Gastrocnemius medialis (tissue), 4 donors: ENCODE measurements around the gene ITFG1. TPM values are rescaled to one million over a fixed set of nuclear protein-coding genes. Genes with fewer than 3 reads are reported as not detected.
A peak's percentile ranks its signal among the peaks of the same experiment; 100 is the strongest.
"Not testable (repeated sequence)": the region's sequence is repeated elsewhere in the genome, so short reads cannot be mapped to it uniquely, and the experiment has no call there.

Experiments
- ATAC-seq, 2 donors: fragments of 150-250 bp; one replicate each; pipeline ENCODE4 v1.9.1; 2016
- DNase-seq, 2 donors: peaks; one replicate each; pipeline ENCODE4 v3.0.0-alpha.2; 2019
- H3K27ac ChIP-seq, 4 donors: fragments of 200-600 bp; sonication (generic); 1 replicate in 1 of 4; 2 replicates in 3 of 4; pipeline ENCODE4 v1.5.1; 2016 to 2018; ENCODE audit warnings: mild to moderate bottlenecking in 2 of 4, moderate library complexity in 1 of 4
- H3K27me3 ChIP-seq, 3 donors: fragments of 200-600 bp; sonication (generic) in 2 of 3; 1 replicate in 1 of 3; 2 replicates in 2 of 3; pipeline versions ENCODE4 v1.5.1 to v1.6.0; 2016 to 2019; ENCODE audit warnings: mild to moderate bottlenecking in 1 of 3, moderate library complexity in 1 of 3
- H3K36me3 ChIP-seq, 2 donors: fragments of 200-600 bp; sonication (generic) in 1 of 2; one replicate each; pipeline ENCODE4 v1.5.1; 2017 to 2018
- H3K4me1 ChIP-seq, 2 donors: fragments of 200-600 bp; sonication (generic) in 1 of 2; one replicate each; pipeline ENCODE4 v1.5.1; 2016 to 2017; ENCODE audit warnings: mild to moderate bottlenecking in 2 of 2
- H3K4me3 ChIP-seq, 4 donors: fragments of 200-600 bp; sonication (generic) in 3 of 4; 1 replicate in 1 of 4; 2 replicates in 3 of 4; pipeline ENCODE4 v1.5.1; 2016 to 2019; ENCODE audit warnings: mild to moderate bottlenecking in 2 of 4
- H3K9me3 ChIP-seq, 3 donors: fragments of 200-600 bp; sonication (generic) in 2 of 3; 1 replicate in 1 of 3; 2 replicates in 2 of 3; pipeline ENCODE4 v1.5.1; 2016 to 2019
- CTCF ChIP-seq, 5 experiments: fragments of 450-650 bp in 3 of 5; fragments of 200-600 bp in 2 of 5; sonication (generic) in 2 of 5; IDR thresholded peaks in 4 of 5; conservative IDR thresholded peaks in 1 of 5; 1 replicate in 4 of 5; 2 replicates in 1 of 5; pipeline ENCODE4 v1.5.1; 2016 to 2019; ENCODE audit warnings: antibody characterized with exemption in 5 of 5, mild to moderate bottlenecking in 3 of 5, moderate library complexity in 3 of 5
- POLR2A ChIP-seq, 2 donors: fragments of 450-650 bp; IDR thresholded peaks; one replicate each; pipeline ENCODE4 v1.6.1; 2017; ENCODE audit warnings: antibody characterized with exemption in 2 of 2, mild to moderate bottlenecking in 2 of 2, moderate library complexity in 2 of 2
- in situ Hi-C, 4 donors: fragments of 200-750 bp; cut with MboI; loops; one replicate each; pipeline versions ENCODE4 v1.15.0 to v1.8.0; 2017; ENCODE audit warnings: low sequenced_read_pairs in 4 of 4
- intact Hi-C: fragments of 100-400 bp; cut with DNase I; formaldehyde crosslinking; loops from one replicate; pipeline ENCODE4 v1.15.1; 2023; ENCODE audit warnings: low total_unique reads
- total RNA-seq, 4 donors: library from RNA; depleted of rRNA; stranded (reverse); fragments of >200 nt; gene quantifications; one replicate each; pipeline versions ENCODE4 v1.1.0 to v1.2.3, GENCODE V29; 2016

The ITFG1 gene
- total RNA-seq, 4 donors from 2014 or later = 20.9 to 37.3 (median 28.6) TPM

DNA sequence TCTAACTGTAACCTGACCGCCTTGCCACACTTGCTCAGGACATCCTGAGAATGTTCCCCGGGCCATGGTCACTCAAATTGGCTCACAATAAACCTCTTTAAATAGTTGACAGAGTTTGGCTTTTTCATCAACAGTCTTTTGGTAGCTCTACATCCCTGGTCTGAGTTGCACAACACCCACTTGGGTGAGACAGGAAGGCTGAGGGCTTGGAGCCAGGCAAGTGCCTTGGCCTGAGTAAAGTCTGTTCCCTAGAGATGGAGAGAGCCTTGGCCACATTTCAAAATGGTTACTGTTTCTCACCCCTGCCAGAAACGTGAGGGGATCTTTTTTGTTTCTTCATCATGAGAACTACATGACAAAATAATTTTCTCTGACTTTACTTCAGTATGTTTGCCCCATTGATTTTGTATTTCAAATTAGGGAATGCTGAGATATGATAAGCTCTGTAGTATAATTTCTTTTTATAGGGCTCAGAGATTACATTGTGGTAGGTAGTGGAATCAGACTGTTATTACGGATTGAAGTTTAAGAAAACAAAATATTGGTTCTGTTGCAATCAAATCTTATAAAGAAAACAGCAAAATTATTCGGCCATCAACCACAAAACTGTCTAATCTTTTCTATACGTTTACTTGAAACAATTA, 263.2 kb downstream of the ITFG1 start:
- no peak overlapping the region for H3K4me3 ChIP-seq
- H3K4me1 ChIP-seq = peaks cover 6 to 14% of the 10 kb centered on the region in 2 donors
- in situ Hi-C loops = no loop called here
- no peak overlapping the region for H3K27ac ChIP-seq
- no peak for TF ChIP-seq POLR2A (IDR thresholded peaks at IDR 0.05)
- TF ChIP-seq CTCF (IDR thresholded peaks at IDR 0.05 in 4 of 5, conservative IDR thresholded peaks at IDR 0.05 in 1 of 5) = no peak
- no peaks in the 10 kb centered on the region for H3K27me3 ChIP-seq
- ATAC-seq (peak; percentile 39 to 54), DNase-seq (peak; percentile 3 to 27)
- H3K9me3 ChIP-seq = no peaks in the 10 kb centered on the region
- intact Hi-C loops = no loop called here
- no peaks in the 10 kb centered on the region for H3K36me3 ChIP-seq

GRCh38 chr16:47196457-47196856, 264.4 kb downstream of the ITFG1 start:
- no peak overlapping the region for H3K4me3 ChIP-seq
- DNase-seq (no peak), ATAC-seq (no peak)
- no peaks in the 10 kb centered on the region for H3K27me3 ChIP-seq
- H3K9me3 ChIP-seq = no peaks in the 10 kb centered on the region
- TF ChIP-seq POLR2A (IDR thresholded peaks at IDR 0.05) (no peak), CTCF (IDR thresholded peaks at IDR 0.05 in 4 of 5, conservative IDR thresholded peaks at IDR 0.05 in 1 of 5) (no peak)
- in situ Hi-C loops (no loop called here), intact Hi-C loops (no loop called here)
- H3K4me1 ChIP-seq = peaks cover 6 to 14% of the 10 kb centered on the region in 2 donors
- H3K27ac ChIP-seq = no peak overlapping the region
- peaks cover 0 to 7% of the 10 kb centered on the region in 2 donors for H3K36me3 ChIP-seq

DNA sequence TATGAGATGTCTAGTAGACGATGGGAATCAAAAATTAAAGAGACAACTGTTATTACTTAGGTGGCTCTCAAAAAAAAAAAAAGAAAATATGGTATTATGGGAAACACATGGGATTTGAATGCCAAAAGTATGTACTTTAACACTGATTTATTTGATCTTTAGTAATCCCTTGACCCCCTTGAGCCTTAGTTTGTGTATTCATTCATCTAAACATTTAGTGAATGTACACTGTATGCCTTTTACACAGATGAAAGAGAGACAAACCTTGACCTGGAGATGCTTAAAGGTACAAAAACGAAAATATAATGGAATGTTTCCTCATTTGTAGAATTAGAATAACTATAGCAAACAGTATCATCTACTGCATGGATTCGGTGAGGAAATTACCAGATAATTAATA, 278.5 kb downstream of the ITFG1 start:
- no peak overlapping the region for H3K4me3 ChIP-seq
- no peak overlapping the region for H3K27ac ChIP-seq
- TF ChIP-seq CTCF (IDR thresholded peaks at IDR 0.05 in 4 of 5, conservative IDR thresholded peaks at IDR 0.05 in 1 of 5) (no peak), POLR2A (IDR thresholded peaks at IDR 0.05) (no peak)
- DNase-seq = no peak
- H3K36me3 ChIP-seq = no peaks in the 10 kb centered on the region
- no peaks in the 10 kb centered on the region for H3K4me1 ChIP-seq
- no peak for ATAC-seq
- intact Hi-C loops = no loop called here
- H3K9me3 ChIP-seq = no peaks in the 10 kb centered on the region
- H3K27me3 ChIP-seq = no peaks in the 10 kb centered on the region
- in situ Hi-C loops = no loop called here

- intact Hi-C loops, H3K4me3 ChIP-seq, ATAC-seq, H3K9me3 ChIP-seq, H3K27ac ChIP-seq, in situ Hi-C loops, H3K36me3 ChIP-seq, H3K4me1 ChIP-seq, H3K27me3 ChIP-seq, DNase-seq: not testable (repeated sequence)
Measured at GRCh38 chr16:47181066-47181465, 279.8 kb downstream of the ITFG1 start.

DNA sequence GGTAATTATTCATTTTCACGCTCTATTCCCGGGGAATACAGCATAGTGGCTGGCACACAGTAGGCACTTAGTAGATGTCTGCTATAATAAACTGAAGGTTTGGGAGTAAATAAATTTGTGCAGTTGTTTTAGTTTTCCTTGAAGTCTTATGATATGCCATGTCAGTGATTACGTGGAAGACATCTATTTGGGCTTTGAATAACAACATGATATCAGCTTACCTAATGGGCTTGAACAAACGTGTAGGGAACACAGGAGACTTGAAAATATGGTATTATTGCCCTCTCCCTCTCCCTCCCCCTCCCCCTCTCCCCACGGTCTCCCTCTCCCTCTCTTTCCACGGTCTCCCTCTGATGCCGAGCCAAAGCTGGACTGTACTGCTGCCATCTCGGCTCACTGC, 280.8 kb downstream of the ITFG1 start:
- no peak overlapping the region for H3K4me3 ChIP-seq
- no peak for TF ChIP-seq CTCF (IDR thresholded peaks at IDR 0.05 in 4 of 5, conservative IDR thresholded peaks at IDR 0.05 in 1 of 5)
- no peak for TF ChIP-seq POLR2A (IDR thresholded peaks at IDR 0.05)
- H3K4me1 ChIP-seq = no peaks in the 10 kb centered on the region
- intact Hi-C loops (no loop called here), in situ Hi-C loops (no loop called here)
- H3K27ac ChIP-seq = no peak overlapping the region
- no peaks in the 10 kb centered on the region for H3K9me3 ChIP-seq
- H3K27me3 ChIP-seq = no peaks in the 10 kb centered on the region
- DNase-seq (no peak), ATAC-seq (no peak)
- H3K36me3 ChIP-seq = no peaks in the 10 kb centered on the region
